Kidney epithelial cell (primary cell): ENCODE results near the gene AMPD3. TPM values are rescaled to one million over a fixed set of nuclear protein-coding genes. Genes with fewer than 3 reads are reported as not detected.

Source experiments
- DNase-seq: peaks from one replicate; pipeline ENCODE4 v3.0.0-alpha.2; 2010; ENCODE audit warnings: low read depth
- H3K27me3 ChIP-seq: 2 replicates; pipeline ENCODE4 v1.6.0; 2011; ENCODE audit warnings: low read length; ENCODE audit not compliant: control insufficient read depth, insufficient read depth
- H3K36me3 ChIP-seq: 2 replicates; pipeline ENCODE4 v1.5.1; 2011; ENCODE audit warnings: low read length; ENCODE audit not compliant: control insufficient read depth, insufficient read depth
- H3K4me3 ChIP-seq: 2 replicates; pipeline ENCODE4 v1.5.1; 2011; ENCODE audit warnings: low read depth, mild to moderate bottlenecking, control low read depth, low read length
- CTCF ChIP-seq: IDR thresholded peaks from 2 replicates; pipeline ENCODE4 v1.5.1; 2011; ENCODE audit warnings: mild to moderate bottlenecking, moderate library complexity, low read length, control low read depth, inconsistent platforms; ENCODE audit not compliant: insufficient read depth, poor library complexity, severe bottlenecking
- total RNA-seq: library from RNA; depleted of rRNA; stranded (reverse); fragments of >200 nt; gene quantifications from 2 replicates; pipeline ENCODE4 v1.2.3, GENCODE V29; 2015

Gene AMPD3
- total RNA-seq, 1 donor from 2014 or later: 6.6 TPM

- DNase-seq: no peak
- H3K27me3 ChIP-seq: no peaks in the 10 kb centered on the region
- no peaks in the 10 kb centered on the region for H3K36me3 ChIP-seq
- no peak overlapping the region for H3K4me3 ChIP-seq
- no peak for TF ChIP-seq CTCF
Observed at GRCh38 chr11:10484461-10485180, 29.6 kb downstream of the AMPD3 start.

GRCh38 chr11:10485646-10486045 is 30.6 kb downstream of the AMPD3 start:
- Histone ChIP-seq H3K36me3 (no peaks in the 10 kb centered on the region), H3K27me3 (no peaks in the 10 kb centered on the region), H3K4me3 (no peak overlapping the region)
- TF ChIP-seq CTCF: no peak
- DNase-seq: no peak

- no peak for DNase-seq
- TF ChIP-seq CTCF: no peak
- Histone ChIP-seq H3K36me3 (no peaks in the 10 kb centered on the region), H3K4me3 (no peak overlapping the region), H3K27me3 (no peaks in the 10 kb centered on the region)
Observed at GRCh38 chr11:10486161-10486840, 31.2 kb downstream of the AMPD3 start.

- H3K4me3 ChIP-seq: no peak overlapping the region
- H3K27me3 ChIP-seq: no peaks in the 10 kb centered on the region
- DNase-seq: no peak
- TF ChIP-seq CTCF: no peak
- no peaks in the 10 kb centered on the region for H3K36me3 ChIP-seq
Observed at GRCh38 chr11:10487002-10487647, 32.1 kb downstream of the AMPD3 start.

- H3K36me3 ChIP-seq: no peaks in the 10 kb centered on the region
Observed at GRCh38 chr11:10488121-10488933, 33.3 kb downstream of the AMPD3 start.

More at GRCh38 chr11:10488121-10488933, 33.3 kb downstream of the AMPD3 start:
- Histone ChIP-seq H3K27me3 (no peaks in the 10 kb centered on the region), H3K4me3 (no peak overlapping the region)
- peak; percentile 38 for DNase-seq
- TF ChIP-seq CTCF: no peak
